ENCODE data around the gene SBSN.

DNA sequence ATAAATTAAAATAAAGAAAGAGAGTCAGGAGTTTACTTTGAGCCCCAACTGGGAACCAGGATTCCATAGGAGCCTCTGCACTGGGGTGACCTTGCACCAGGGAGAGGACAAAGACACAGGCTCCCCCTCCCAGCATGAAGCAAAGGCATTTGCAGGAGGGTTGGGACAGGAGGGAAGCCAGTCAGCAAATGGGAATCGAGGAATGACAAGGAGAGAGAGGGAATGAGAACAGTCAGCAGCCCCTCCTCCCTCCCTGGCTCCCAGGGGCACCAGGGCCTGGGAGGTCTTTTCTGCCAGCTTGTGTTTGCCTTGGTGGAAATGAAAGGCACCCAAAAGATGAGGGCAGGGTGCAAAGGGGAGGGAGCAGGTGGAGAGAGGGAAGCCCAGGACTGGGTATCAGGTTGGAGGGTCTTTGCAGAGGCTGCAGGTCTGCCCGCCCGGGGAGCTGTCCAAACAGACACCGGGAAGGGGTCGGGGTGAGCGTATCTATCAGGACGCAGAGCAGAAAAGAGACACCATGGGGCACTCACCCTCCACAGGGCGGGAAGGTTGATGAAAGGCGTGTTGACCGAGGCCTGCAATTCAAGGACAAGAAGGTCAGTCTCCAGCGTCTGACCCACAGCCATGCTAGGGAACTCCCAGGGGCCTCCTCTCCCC lies 3.8 kb downstream of the SBSN start:
- TF ChIP-seq, protein P1, sequence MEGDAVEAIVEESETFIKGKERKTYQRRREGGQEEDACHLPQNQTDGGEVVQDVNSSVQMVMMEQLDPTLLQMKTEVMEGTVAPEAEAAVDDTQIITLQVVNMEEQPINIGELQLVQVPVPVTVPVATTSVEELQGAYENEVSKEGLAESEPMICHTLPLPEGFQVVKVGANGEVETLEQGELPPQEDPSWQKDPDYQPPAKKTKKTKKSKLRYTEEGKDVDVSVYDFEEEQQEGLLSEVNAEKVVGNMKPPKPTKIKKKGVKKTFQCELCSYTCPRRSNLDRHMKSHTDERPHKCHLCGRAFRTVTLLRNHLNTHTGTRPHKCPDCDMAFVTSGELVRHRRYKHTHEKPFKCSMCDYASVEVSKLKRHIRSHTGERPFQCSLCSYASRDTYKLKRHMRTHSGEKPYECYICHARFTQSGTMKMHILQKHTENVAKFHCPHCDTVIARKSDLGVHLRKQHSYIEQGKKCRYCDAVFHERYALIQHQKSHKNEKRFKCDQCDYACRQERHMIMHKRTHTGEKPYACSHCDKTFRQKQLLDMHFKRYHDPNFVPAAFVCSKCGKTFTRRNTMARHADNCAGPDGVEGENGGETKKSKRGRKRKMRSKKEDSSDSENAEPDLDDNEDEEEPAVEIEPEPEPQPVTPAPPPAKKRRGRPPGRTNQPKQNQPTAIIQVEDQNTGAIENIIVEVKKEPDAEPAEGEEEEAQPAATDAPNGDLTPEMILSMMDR (IDR thresholded peaks at IDR 0.05): no peak
- TF ChIP-seq POLR2AphosphoS5 (IDR thresholded peaks at IDR 0.05): no peak
